Left ventricle myocardium inferior (tissue), 1 donor: ENCODE results near the gene RBPJL. TPM values are rescaled to one million over a fixed set of nuclear protein-coding genes. Genes with fewer than 3 reads are reported as not detected.

ENCODE experiments used
- DNase-seq: peaks from one replicate; pipeline ENCODE4 v3.0.0-alpha.2; 2020
- H3K27ac ChIP-seq: fragments of 200-600 bp; replicated peaks from 2 replicates; pipeline ENCODE4 v1.8.0; 2021
- H3K27me3 ChIP-seq: fragments of 200-600 bp; 2 replicates; pipeline ENCODE4 v1.8.0; 2021; ENCODE audit warnings: low read depth
- H3K36me3 ChIP-seq: fragments of 200-600 bp; 2 replicates; pipeline ENCODE4 v1.8.0; 2021
- H3K4me1 ChIP-seq: fragments of 200-600 bp; 2 replicates; pipeline ENCODE4 v1.8.0; 2021
- H3K4me3 ChIP-seq: fragments of 200-600 bp; 2 replicates; pipeline ENCODE4 v1.8.0; 2021; ENCODE audit warnings: mild to moderate bottlenecking, moderate library complexity
- H3K9me3 ChIP-seq: fragments of 200-600 bp; replicated peaks from 2 replicates; pipeline ENCODE4 v1.8.0; 2021
- CTCF ChIP-seq: fragments of 200-600 bp; IDR thresholded peaks from 2 replicates; pipeline ENCODE4 v1.8.0; 2021; ENCODE audit warnings: antibody characterized with exemption, mild to moderate bottlenecking, borderline replicate concordance
- intact Hi-C: fragments of 100-400 bp; cut with micrococcal nuclease; formaldehyde crosslinking; loops from one replicate; pipeline ENCODE4 v1.11.0; 2022
- total RNA-seq: library from RNA; stranded (reverse); fragmentation: NEBNext Ultra II Directional; extraction: Animal tissue kit (Norgen Biotek cat#: 25700); gene quantifications from one replicate; pipeline ENCODE4 v1.2.1, GENCODE V29; 2021
- donor health status: DM: no; HTN: yes; CAD: no; lungs with severe emphysema.

The RBPJL gene
- total RNA-seq, 1 donor from 2014 or later: not detected

GRCh38 chr20:45288860-45289259 is 17.8 kb upstream of the RBPJL start:
- no peak overlapping the region for H3K27ac ChIP-seq
- H3K9me3 ChIP-seq: no peaks in the 10 kb centered on the region
- H3K4me1 ChIP-seq: peaks cover 16% of the 10 kb centered on the region
- intact Hi-C loops: no loop called here
- DNase-seq: no peak
- no peaks in the 10 kb centered on the region for H3K36me3 ChIP-seq
- TF ChIP-seq CTCF: no peak
- H3K27me3 ChIP-seq: peaks cover 64% of the 10 kb centered on the region
- no peak overlapping the region for H3K4me3 ChIP-seq

- Histone ChIP-seq H3K36me3 (no peaks in the 10 kb centered on the region), H3K4me1 (peaks cover 21% of the 10 kb centered on the region), H3K27ac (no peak overlapping the region), H3K27me3 (peaks cover 65% of the 10 kb centered on the region), H3K9me3 (no peaks in the 10 kb centered on the region), H3K4me3 (no peak overlapping the region)
- no peak for DNase-seq
- intact Hi-C loops: no loop called here
- no peak for TF ChIP-seq CTCF
These were observed 16.5 kb upstream of the RBPJL start for GRCh38 chr20:45289942-45290676.

GRCh38 chr20:45290677-45291355 is 15.8 kb upstream of the RBPJL start:
- no peak overlapping the region for H3K4me3 ChIP-seq
- H3K27ac ChIP-seq: no peak overlapping the region
- no peaks in the 10 kb centered on the region for H3K9me3 ChIP-seq
- DNase-seq: peak; percentile 68
- intact Hi-C loops: no loop called here
- H3K27me3 ChIP-seq: peaks cover 65% of the 10 kb centered on the region
- H3K36me3 ChIP-seq: no peaks in the 10 kb centered on the region
- peaks cover 21% of the 10 kb centered on the region for H3K4me1 ChIP-seq
- peak; percentile 85 for TF ChIP-seq CTCF

- Histone ChIP-seq H3K27me3 (peaks cover 64% of the 10 kb centered on the region), H3K4me3 (no peak overlapping the region), H3K9me3 (no peaks in the 10 kb centered on the region), H3K4me1 (peaks cover 21% of the 10 kb centered on the region), H3K27ac (no peak overlapping the region), H3K36me3 (no peaks in the 10 kb centered on the region)
- intact Hi-C loops: no loop called here
- no peak for DNase-seq
- no peak for TF ChIP-seq CTCF
These were observed 15.1 kb upstream of the RBPJL start for GRCh38 chr20:45291526-45291925.

GRCh38 chr20:45292343-45292742 is 14.3 kb upstream of the RBPJL start:
- DNase-seq: no peak
- H3K27ac ChIP-seq: no peak overlapping the region
- H3K4me3 ChIP-seq: no peak overlapping the region
- H3K4me1 ChIP-seq: peaks cover 21% of the 10 kb centered on the region
- TF ChIP-seq CTCF: no peak
- peaks cover 64% of the 10 kb centered on the region for H3K27me3 ChIP-seq
- H3K36me3 ChIP-seq: no peaks in the 10 kb centered on the region
- no peaks in the 10 kb centered on the region for H3K9me3 ChIP-seq
- intact Hi-C loops: no loop called here
